NCI-H1417 treated with DMSO at 0.1 percent for 48 hours (cell line): ENCODE results near the gene PRXL2A.

ENCODE experiments used
- DNase-seq: peaks from one replicate; lab custom pipeline; 2025; lab: John Stamatoyannopoulos, UW

PRXL2A gene

GRCh38 chr10:80461208-80462183 is 53.1 kb downstream of the PRXL2A start:
- no peak for DNase-seq

GRCh38 chr10:80462299-80462980 is 54.1 kb downstream of the PRXL2A start:
- DNase-seq: no peak

DNA sequence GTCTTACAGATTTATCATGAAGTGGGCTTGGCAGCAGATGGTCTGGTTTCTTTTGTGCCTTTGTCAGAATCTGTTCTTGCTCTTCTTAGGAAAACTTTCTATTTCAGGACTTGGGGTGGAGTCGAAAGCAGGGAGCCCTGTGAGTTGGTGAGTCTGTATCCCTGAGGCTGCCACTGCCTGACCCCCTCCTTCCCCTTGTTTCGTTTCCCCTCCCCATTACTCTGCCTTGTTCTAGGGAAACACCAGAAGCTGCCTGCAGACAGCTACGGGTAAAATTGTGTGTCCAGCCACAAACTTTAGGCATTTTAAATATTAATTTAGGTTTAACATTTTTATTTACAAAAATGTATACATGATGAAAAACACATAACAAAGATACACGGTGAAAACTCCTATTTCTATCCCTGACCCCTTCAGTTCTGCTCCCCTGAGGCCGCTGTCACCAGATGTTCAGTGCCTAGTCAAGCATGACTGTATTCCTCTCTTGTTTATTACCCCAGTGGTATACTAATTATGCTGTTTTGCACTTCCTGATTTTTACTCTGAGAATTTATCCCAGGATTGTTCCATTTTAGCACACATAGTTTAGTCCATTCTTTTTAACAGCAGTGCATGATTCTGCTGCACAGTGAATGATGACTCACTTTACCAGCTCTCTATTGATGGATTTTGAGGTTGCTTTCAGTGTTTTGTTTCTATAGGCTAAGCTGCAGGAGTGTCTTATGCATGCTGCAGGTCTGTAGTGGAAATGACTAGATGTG is 54.8 kb downstream of the PRXL2A start:
- DNase-seq: no peak

GRCh38 chr10:80463868-80464267 is 55.5 kb downstream of the PRXL2A start:
- no peak for DNase-seq

DNA sequence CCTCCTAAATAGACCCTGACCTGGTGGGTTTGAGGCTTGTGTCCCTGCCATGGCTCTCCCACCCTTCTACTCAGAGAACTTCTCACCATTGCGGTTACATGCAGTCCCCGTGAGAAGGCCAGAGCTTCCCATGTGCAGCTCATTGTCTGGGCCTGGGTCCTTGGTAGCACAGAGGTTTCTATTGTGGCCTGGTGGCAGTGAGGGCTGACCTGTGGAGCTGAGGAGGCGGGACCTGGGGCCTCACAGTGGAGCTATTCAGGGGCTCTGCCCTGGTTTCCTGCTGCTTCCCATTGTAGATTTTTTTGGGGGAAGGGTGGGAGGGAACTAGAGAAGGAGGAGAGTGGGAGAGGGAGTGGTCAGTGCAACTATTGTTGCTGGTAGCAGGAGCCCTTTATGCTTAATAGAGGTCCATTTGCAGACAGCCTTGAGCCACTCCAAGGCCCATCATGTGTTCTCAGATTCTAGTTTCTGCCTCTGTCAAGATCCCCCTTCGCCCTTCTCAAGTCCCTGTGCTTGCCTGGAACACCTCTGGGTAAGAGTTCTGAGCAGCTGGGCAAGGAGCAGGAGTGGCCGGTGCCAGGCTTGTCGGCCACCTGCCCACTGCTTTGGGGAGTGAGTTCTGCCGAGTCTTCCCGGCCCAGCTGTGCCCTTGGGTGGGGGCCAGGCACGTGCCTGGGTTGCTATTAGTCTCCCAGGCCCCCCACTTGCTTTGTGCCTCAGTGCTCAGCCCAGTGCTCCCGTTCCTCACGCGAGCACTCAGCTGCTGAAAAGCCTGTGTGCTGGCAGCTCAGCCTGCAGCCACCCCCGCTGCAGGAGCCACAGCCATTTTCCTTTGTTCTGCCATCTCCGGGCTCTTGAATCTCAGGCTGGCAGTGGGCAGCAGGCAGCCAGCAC is 56.5 kb downstream of the PRXL2A start:
- no peak for DNase-seq

GRCh38 chr10:80465451-80465835 is 57.1 kb downstream of the PRXL2A start:
- DNase-seq: no peak

GRCh38 chr10:80465839-80466590 is 57.7 kb downstream of the PRXL2A start:
- DNase-seq: no peak

DNA sequence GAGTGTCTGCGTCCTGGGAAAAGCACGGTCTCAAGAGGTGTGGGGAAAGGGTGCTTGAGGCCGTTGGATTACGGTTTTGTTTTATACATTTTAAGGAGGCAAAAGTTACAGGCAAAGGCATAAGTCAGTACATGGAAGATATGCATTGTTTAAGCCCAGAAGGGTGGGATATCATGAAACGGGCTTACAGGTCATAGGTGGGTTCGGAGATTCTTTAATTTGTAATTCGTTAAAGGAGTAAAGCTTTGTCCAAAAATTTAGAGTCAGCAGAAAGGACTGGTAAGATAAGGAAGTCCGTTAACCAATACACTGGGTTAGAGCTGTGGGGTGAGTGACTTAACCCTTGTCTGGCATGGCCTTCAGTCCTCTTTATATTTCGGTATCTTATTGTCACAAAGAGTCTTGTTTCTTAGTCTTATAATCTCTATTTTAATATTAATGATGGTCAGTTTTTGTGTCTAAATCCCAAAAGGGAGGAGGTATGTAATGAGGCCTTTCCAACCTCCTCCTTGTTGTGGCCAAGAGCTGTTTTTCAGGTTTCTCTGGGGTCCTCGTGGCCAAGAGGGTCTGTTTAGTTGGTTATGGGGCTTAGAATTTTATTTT is 58.5 kb downstream of the PRXL2A start:
- DNase-seq: no peak

DNA sequence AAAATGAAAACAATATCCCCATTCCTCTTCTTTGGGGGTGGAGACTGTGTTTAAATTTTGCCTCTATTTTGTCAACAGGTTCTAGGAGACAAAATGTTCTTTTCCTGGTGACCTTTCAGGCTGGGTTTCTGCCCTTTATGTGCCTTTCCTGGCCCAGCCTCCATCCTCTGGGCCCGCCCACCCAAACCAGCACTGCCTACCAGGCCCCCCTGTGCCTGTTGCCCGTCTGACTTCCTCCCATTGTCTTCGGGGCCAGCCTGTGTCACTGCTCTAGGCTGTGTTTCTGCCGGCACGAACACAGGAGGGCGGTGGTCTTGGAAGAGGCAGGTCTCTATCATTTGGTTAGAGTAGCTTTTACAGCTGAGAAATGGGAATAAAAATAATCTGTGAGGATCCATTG is 59.7 kb downstream of the PRXL2A start:
- no peak for DNase-seq

DNA sequence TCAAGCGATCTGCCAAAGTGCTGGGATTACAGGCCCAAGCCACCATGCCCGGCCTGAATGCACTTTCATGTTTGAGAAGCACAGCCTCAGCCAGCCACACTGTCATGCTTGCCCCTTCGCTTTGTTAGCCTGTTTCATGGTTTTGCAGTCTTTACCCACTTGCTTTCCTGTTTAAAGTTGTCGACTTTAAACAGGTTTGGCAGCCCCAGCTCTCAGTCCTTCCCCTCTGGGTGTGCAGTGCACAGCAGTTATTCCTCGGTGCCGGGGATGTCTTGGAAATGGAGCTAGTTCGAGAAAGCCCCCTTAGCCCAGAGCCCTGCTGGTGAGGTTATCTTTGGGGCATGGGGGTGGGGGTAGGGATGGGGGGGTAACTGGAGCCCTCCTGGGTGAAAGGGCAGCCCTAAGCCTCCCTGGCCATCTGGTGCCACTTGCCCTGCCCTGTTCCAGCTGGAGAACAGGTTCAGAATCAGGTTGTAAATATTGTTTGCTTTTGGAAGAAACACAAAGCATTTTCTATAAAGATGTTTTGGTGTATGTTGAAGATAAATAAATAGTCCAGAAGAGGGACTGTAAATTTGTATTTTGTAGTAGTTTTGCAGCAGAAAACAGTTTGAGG is 60.6 kb downstream of the PRXL2A start:
- no peak for DNase-seq

DNA sequence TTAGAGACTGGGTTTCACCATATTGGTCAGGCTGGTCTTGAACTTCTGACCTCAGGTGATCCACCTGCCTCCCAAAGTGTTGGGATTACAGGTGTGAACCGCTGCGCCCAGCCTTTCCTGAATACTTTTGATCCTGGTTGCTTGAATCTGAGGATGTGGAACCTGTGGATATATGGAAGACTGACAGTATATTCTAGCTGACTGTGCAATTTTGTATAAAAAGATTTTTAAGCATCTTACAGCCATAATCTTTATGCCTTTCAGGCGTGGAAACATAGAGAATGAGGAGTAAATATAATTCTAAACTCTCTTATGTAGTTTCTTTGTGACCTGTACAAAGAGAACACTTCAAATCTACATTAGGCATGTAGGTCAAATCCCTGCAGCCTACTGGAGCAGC is 61.9 kb downstream of the PRXL2A start:
- DNase-seq: no peak

- no peak for DNase-seq
Observed at GRCh38 chr10:80471001-80471400, 62.6 kb downstream of the PRXL2A start.

- DNase-seq: no peak
Observed at GRCh38 chr10:80471715-80472233, 63.4 kb downstream of the PRXL2A start.

GRCh38 chr10:80472234-80473095 is 64.1 kb downstream of the PRXL2A start:
- no peak for DNase-seq

DNA sequence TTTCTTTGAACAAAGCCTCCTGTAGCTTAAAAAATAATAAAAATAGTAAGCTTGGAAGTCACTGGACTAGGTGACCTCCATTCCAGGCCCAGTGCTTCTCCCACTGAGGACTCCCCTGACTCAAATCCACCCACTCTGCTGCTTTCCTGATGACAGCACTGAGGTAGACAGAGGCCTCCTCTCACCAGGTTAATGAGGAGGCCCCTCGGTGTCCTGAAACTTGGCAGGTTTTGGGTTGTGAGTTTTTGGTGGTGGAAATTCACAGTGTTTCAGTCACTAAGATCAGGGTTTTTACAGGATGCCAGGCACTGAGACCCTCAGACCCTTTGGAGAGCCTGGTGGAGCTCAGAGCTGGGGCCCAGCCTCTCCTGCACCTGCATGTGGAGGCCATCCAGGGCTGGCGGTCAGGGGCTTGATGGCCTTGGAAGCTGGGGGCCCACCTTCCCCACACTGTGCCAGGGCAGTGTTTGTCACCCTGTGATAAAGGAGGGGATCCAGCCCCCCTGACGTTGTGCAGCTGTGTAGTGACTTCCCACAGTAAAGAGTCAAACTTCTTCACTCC is 64.8 kb downstream of the PRXL2A start:
- no peak for DNase-seq

GRCh38 chr10:80473692-80474596 is 65.6 kb downstream of the PRXL2A start:
- no peak for DNase-seq

GRCh38 chr10:80474597-80474910 is 66.2 kb downstream of the PRXL2A start:
- no peak for DNase-seq
